Eye (tissue), 1 donor: ENCODE data around the gene HEPACAM.

Source experiments
- DNase-seq: peaks from one replicate; pipeline ENCODE4 v3.0.0-alpha.2; 2015

The HEPACAM gene

GRCh38 chr11:124942466-124943253 lies 6.8 kb upstream of the HEPACAM start:
- peak; percentile 11 for DNase-seq

- DNase-seq = no peak
Observed at GRCh38 chr11:124941703-124942102, 5.9 kb upstream of the HEPACAM start.

DNA sequence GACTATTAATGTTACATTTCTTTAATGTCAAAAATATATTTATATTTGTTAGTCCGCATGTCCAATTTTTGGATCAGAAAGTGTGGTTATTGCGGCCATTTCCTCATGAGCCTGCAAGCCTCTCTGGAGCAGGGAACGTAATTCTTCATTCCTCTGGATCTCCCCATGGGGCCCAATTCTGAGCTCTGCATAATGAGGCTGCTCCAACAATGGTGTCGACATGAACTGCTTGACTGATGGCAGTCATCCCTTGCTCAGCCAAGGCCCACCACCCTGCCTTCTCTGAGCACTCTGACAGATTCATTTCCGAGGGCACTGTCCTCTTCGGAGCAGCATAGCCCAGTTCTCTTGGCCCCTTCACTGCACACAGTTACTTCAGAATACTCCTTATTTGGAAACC lies 3.1 kb upstream of the HEPACAM start:
- DNase-seq = no peak

- DNase-seq = no peak
Observed at GRCh38 chr11:124938206-124938765, 2.4 kb upstream of the HEPACAM start.

DNA sequence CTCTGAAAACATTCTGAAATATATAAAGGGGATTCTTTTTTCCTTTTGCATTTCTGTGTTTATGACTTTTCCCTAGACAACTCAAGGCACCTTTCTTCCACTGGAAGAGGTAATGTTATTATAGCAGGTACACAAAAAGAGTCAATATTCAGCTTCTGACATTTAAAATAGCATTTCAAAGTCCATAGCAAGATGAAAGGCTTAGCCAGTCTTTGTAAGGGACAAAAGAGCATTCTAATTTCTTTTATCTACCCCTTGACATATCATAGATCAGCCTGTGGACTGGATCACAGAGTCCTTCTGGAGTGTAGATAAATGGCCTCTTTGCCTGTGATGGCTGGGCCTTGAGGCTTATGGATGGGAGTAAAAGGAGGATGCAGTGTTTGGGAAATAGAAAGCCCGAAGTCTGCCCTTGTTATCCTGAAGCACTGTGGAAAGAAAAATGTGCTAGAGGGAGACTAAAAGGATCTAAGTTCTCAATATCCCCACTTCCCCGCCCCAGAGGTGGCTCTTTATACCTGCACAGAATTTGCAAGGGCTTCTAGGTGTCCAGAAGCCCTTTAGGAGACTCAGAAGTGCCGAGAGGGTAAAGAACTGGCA lies 1.6 kb upstream of the HEPACAM start:
- DNase-seq = no peak

- DNase-seq = no peak
Observed at GRCh38 chr11:124934862-124935547, 842 bp downstream of the HEPACAM start.

GRCh38 chr11:124930799-124931198 lies 5.0 kb downstream of the HEPACAM start:
- DNase-seq = no peak

DNA sequence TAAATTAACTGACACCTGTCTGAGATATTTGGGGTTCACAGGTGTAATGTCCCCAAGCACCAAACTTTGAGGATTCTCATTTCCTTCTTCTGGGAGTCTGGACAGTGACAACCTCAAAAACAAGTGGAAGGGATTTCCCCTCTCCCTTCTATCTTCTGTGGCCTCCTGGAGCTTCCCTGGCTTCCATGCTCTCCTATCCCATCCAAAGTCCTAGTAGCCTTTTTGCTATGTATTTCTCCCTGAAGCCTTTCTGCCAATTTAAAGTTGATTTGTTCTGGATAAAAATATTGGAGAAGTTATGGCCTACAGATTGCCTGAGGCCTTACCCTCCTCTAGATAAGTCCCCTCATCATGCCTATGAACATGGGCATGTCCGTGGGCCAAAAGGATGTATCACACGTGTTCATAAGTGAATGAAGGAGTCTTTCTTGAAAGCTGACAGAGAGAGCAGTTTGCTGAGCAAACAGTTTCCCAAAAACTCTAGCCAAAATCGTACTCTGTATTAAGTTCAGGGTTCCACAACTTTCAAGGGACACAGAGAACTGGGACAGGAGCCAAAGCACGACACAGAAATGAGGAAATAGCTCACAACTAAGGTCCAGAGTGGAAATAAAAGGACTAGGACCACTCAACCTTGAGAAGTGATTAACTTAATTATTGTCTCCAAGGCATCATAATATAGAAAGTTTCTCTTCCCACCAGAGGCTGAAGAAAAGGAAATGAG lies 6.7 kb downstream of the HEPACAM start:
- no peak for DNase-seq

DNA sequence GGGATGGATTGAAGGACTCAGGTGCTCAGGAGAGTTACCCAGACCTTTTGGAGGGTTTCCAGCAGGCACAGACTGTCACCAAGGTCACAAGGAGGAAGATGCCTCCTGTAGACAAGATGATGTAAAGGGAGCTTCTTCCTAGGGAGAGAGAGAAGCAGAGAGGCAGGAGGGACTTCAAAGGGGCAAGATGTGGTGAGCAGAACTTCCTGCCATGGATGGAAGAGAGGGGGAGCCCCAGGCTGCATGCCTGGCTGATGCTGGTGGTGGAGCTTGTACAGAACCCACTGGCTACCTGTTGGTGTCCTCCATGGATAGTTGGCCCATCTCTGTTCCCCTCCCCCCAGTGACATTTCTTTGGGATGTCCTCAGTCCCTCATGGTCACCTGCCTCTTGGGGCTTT lies 12.6 kb downstream of the HEPACAM start:
- DNase-seq = no peak

DNA sequence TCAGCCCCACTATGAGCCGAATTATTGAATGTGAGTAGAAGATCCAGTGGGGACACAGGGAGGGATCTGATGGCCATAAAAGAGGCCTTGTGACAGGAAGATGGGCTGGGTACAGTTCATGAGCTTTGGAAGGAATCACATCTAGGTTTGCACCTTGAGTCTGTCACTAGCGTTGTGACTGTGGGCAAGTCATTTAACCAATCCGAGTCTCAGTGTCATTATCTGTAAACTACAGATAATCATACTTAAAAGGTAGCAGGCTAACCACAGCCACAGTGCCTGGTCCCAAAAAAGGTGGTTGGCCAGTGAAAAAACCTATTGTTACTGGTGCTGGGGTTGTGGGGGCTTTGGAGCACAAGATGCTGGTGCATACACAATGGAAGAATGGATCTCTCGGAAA lies 13.0 kb downstream of the HEPACAM start:
- DNase-seq = no peak

- DNase-seq = peak; percentile 94
Observed at GRCh38 chr11:124920870-124921609, 14.8 kb downstream of the HEPACAM start.

DNA sequence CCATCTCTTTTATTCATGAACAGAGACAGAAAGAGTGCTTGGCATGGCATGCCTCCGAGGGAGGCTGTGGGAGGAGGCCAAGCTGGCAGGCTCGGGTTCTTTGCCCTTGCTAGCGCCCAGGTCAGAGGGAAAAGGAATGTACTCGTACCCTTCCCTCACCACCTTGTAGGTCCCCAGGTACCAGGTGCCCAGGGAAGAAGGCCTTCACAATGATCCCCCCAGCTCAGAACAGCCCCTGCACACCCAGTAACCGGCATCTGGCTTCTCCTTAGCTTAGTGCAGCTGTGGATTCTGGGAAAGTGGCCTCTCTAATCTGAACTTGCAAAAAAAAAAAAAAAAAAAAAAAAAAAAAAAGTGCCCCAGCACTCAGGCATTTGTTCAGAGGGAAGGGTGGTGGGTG lies 15.5 kb downstream of the HEPACAM start:
- DNase-seq = no peak

GRCh38 chr11:124919898-124920297 lies 15.9 kb downstream of the HEPACAM start:
- peak; percentile 21 for DNase-seq

DNA sequence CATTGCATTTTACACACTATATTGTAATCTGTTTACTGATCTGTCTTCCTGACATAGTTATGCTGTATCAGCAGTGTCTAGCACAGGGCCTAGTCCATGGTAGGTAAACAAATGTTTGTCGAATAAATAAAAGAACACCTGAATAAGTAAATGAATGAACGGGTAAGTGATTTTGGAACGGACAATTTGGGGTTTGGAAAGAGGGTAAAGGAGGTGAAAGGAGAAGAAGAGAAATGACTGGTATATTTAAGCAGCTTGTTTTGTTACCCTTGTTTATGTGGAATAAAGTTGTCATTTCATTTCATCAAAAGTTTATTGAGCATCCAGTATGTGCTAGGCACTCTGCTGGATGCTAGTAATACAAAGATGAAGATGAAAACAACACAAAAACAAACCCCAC lies 16.9 kb downstream of the HEPACAM start, which contains the start of gene HEPN1:
Gene HEPN1 (plus strand): TSS at position 301 of the 400 bp plus-strand sequence.
- no peak for DNase-seq

- peak; percentile 28 for DNase-seq
Observed at GRCh38 chr11:124917115-124917637, 18.7 kb downstream of the HEPACAM start.

- no peak for DNase-seq
Observed at GRCh38 chr11:124916370-124916710, 19.5 kb downstream of the HEPACAM start.

DNA sequence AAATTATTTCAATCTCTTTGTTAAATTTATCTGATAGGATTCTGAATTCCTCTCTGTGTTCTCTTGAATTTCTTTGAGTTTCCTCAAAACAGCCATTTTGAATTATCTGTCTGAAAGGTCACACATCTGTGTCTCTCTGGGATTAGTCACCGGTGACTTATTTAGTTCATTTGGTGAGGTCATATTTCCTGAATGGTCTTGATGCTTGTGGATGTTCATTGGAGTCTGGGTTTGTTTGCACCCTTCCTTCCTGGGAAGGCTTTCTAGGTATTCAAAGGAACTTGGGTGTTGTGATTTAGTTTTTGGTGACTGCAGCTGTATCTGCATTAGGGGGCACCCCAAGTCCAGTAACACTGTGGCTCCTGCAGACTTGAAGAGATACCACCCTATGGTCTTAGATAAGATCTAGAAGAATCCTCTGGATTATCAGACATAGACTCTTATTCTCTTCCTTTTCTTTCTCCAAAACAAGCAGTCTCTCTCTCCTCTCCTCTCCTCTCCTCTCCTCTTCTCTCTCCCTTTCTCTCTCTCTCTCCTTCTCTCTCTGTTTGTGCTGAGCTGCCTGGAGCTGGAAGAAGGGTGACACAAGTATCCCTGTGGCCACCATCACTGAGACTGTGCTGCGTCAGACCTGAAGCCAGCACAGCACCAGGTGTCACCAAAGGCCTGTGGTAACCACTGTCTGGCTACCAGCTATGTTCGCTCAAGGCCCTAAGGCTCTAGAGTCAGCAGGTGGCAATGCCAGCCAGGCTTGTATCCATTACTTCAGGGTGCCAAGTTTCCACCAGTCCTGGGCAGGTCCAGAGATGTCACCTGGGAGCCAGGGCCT lies 20.1 kb downstream of the HEPACAM start:
- DNase-seq = no peak

DNA sequence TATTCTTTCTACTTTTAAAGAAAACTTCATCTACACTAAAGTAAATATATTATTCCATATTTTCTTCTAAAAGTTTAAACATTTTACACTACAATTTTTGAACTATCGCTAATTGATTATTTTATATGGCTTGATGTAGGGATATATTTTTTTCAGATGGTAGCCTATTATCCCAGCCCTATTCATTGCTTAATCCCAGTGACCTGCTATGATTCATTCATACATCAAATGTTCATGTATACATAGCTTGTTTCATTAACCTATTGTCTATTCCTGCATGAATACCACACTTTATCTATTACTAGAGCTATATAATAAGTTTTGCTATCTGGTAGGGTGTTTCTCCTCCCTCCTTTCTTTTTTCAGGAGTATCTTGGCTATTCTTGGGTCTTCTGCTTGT lies 33.2 kb downstream of the HEPACAM start:
- no peak for DNase-seq

GRCh38 chr11:124900464-124900863 lies 35.4 kb downstream of the HEPACAM start:
- no peak for DNase-seq

- no peak for DNase-seq
Observed at GRCh38 chr11:124899383-124900145, 36.3 kb downstream of the HEPACAM start.
